Measurements from ENCODE around the gene SV2A.

SV2A gene

DNA sequence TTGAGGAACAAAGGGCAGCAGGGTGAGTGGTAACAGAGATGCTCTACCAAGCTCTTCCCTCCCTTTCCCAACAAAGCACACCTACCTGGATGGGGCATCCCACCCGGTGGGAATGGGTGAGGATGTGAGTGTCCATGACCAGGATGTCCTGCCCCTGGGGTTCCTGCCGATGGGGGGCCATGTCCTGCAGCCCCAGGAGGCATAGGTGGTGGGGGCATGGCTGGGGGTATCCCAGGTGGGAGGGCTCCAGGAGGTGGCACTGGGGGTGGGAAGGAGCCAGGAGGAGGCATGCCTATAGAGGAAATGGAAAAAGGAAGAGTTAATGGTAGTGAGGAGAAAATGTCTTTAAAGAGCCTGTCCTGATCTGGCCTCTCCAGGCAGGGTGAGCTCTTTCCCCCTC is 8.1 kb upstream of the SV2A start:
- Histone ChIP-seq H4K20me1 (ENCODE audit: insufficient read depth, low read length) (peaks cover 26% of the 10 kb centered on the region), H3K4me3 (ENCODE audit: low read depth in 1 of 2, low read length in 2 of 2) (peak overlapping the region in 1 of 2 experiments; percentile 94; a peak in 2 of 4 replicates), H2AFZ (ENCODE audit: low read depth, low read length) (no peak overlapping the region), H3K27ac (ENCODE audit: low read length) (no peak overlapping the region), H3K4me1 (ENCODE audit: insufficient read depth, low read length) (peaks cover 37% of the 10 kb centered on the region), H3K9me3 (ENCODE audit: insufficient read depth, low read length, severe bottlenecking) (no peaks in the 10 kb centered on the region), H3K4me2 (ENCODE audit: insufficient read depth, low read length) (peak overlapping the region; percentile 78), H3K36me3 (ENCODE audit: insufficient read depth, low read length) (peaks cover 53% of the 10 kb centered on the region), H3K27me3 (ENCODE audit: insufficient read depth, low read length, poor library complexity) (no peaks in the 10 kb centered on the region), H3K79me2 (ENCODE audit: insufficient read depth, low read length) (peaks cover 33% of the 10 kb centered on the region), H3K9ac (ENCODE audit: low read depth, low read length) (peak overlapping the region; percentile 91; the same call in 1 of the 2 replicates)
- TF ChIP-seq, protein P1, sequence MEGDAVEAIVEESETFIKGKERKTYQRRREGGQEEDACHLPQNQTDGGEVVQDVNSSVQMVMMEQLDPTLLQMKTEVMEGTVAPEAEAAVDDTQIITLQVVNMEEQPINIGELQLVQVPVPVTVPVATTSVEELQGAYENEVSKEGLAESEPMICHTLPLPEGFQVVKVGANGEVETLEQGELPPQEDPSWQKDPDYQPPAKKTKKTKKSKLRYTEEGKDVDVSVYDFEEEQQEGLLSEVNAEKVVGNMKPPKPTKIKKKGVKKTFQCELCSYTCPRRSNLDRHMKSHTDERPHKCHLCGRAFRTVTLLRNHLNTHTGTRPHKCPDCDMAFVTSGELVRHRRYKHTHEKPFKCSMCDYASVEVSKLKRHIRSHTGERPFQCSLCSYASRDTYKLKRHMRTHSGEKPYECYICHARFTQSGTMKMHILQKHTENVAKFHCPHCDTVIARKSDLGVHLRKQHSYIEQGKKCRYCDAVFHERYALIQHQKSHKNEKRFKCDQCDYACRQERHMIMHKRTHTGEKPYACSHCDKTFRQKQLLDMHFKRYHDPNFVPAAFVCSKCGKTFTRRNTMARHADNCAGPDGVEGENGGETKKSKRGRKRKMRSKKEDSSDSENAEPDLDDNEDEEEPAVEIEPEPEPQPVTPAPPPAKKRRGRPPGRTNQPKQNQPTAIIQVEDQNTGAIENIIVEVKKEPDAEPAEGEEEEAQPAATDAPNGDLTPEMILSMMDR (IDR thresholded peaks at IDR 0.05; ENCODE audit: borderline replicate concordance, extremely low read depth, low read length, poor library complexity, severe bottlenecking) = no peak
- ATAC-seq (ENCODE audit: insufficient read depth, low read depth) = no peak
- DNase-seq = no peak

DNA sequence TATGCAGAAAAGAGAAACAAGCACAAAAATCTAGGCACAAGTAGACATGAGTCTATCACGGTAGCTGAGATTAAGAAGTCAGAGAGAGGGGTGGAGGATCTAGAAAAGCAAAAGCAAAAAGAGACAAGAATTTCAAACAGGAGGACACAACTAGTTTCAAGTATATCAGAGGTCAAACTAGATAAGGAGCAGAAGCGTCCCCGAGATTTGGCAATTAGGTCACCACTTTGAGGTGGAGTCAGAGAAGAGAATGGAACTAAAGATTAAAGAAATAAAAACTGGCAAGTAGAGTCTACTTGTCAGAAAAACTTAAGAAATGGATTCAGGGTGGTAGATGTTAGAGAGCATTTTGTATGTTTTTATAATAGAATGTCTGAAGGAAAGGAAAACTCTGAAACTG is 7.7 kb upstream of the SV2A start:
- Histone ChIP-seq H3K79me2 (ENCODE audit: insufficient read depth, low read length) (peaks cover 33% of the 10 kb centered on the region), H3K4me3 (ENCODE audit: low read depth in 1 of 2, low read length in 2 of 2) (0 out of 4 replicates have a peak overlapping the region, but pooled peaks of 1 of the 2 experiments have one; percentile 94), H3K9me3 (ENCODE audit: insufficient read depth, low read length, severe bottlenecking) (no peaks in the 10 kb centered on the region), H3K9ac (ENCODE audit: low read depth, low read length) (no peak overlapping the region), H3K27ac (ENCODE audit: low read length) (no peak overlapping the region), H3K4me2 (ENCODE audit: insufficient read depth, low read length) (peak overlapping the region; percentile 78; the same call in 1 of the 2 replicates), H3K4me1 (ENCODE audit: insufficient read depth, low read length) (peaks cover 37% of the 10 kb centered on the region), H4K20me1 (ENCODE audit: insufficient read depth, low read length) (peaks cover 26% of the 10 kb centered on the region), H3K27me3 (ENCODE audit: insufficient read depth, low read length, poor library complexity) (no peaks in the 10 kb centered on the region), H2AFZ (ENCODE audit: low read depth, low read length) (no peak overlapping the region), H3K36me3 (ENCODE audit: insufficient read depth, low read length) (peaks cover 53% of the 10 kb centered on the region)
- ATAC-seq (ENCODE audit: insufficient read depth, low read depth) (no peak), DNase-seq (no peak)
- TF ChIP-seq, protein P1 (IDR thresholded peaks at IDR 0.05; ENCODE audit: borderline replicate concordance, extremely low read depth, low read length, poor library complexity, severe bottlenecking) = no peak
- TF ChIP-seq EZH2 (IDR thresholded peaks at IDR 0.05; ENCODE audit: borderline replicate concordance, low read depth, low read length, severe bottlenecking) = no peak

DNA sequence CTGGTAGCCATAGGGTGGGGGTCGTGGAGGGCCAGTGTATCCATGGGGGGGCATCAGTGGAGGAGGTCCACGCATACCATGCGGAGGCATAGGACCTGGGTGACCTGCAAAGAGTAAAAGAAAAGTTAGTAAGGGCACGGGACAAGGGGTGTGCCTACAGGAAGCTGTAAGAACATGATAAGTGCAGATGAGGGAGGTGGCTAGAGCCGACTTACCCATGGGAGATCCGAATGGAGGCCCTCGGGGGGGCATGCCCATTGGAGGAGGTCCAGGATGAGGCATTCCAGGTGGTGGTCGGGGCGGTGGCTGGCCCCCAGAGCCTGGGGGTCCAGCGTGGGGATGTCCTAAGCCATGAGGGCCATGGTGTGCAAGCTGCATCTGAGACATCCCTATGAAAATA is 6.0 kb upstream of the SV2A start:
- Histone ChIP-seq H3K9me3 (ENCODE audit: insufficient read depth, low read length, severe bottlenecking) (no peaks in the 10 kb centered on the region), H3K27me3 (ENCODE audit: insufficient read depth, low read length, poor library complexity) (no peaks in the 10 kb centered on the region), H3K9ac (ENCODE audit: low read depth, low read length) (no peak overlapping the region), H4K20me1 (ENCODE audit: insufficient read depth, low read length) (peaks cover 26% of the 10 kb centered on the region), H3K4me1 (ENCODE audit: insufficient read depth, low read length) (peaks cover 32% of the 10 kb centered on the region), H3K36me3 (ENCODE audit: insufficient read depth, low read length) (peaks cover 53% of the 10 kb centered on the region), H3K27ac (ENCODE audit: low read length) (no peak overlapping the region), H3K4me2 (ENCODE audit: insufficient read depth, low read length) (no peak overlapping the region), H2AFZ (ENCODE audit: low read depth, low read length) (no peak overlapping the region), H3K79me2 (ENCODE audit: insufficient read depth, low read length) (peaks cover 33% of the 10 kb centered on the region), H3K4me3 (ENCODE audit: low read depth in 1 of 2, low read length in 2 of 2) (no peak overlapping the region)
- no peak for DNase-seq
- no peak for TF ChIP-seq EZH2 (IDR thresholded peaks at IDR 0.05; ENCODE audit: borderline replicate concordance, low read depth, low read length, severe bottlenecking)
- TF ChIP-seq, protein P1 (IDR thresholded peaks at IDR 0.05; ENCODE audit: borderline replicate concordance, extremely low read depth, low read length, poor library complexity, severe bottlenecking) = no peak
- no peak for ATAC-seq (ENCODE audit: insufficient read depth, low read depth)

DNA sequence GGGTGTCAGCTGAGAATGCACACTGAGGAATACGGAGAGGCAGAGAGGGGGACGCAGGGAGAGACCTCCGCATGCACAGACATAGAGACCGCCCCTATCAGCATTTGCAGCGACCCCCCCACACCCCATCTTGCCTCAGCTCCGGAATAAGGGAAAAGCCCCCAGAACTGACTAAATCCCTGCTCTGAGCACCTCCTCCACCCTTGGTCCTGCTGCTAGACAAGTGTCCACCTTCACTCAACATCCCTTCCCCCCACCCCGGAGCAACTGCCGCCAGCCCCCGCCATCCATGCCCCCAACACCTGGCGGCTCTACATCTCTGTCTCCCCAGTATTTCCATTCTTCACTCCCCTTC is 769 bp downstream of the SV2A start:
- no peak for DNase-seq
- Histone ChIP-seq H3K27ac (ENCODE audit: low read length) (peak overlapping the region; percentile 82), H3K4me3 (ENCODE audit: low read depth in 1 of 2, low read length in 2 of 2) (peak overlapping the region; percentile 67 to 82; a peak in 3 of 4 replicates), H3K4me1 (ENCODE audit: insufficient read depth, low read length) (peaks cover 39% of the 10 kb centered on the region), H4K20me1 (ENCODE audit: insufficient read depth, low read length) (no peaks in the 10 kb centered on the region), H3K79me2 (ENCODE audit: insufficient read depth, low read length) (peaks cover 34% of the 10 kb centered on the region), H2AFZ (ENCODE audit: low read depth, low read length) (peak overlapping the region; percentile 85; the same call in 1 of the 2 replicates), H3K27me3 (ENCODE audit: insufficient read depth, low read length, poor library complexity) (no peaks in the 10 kb centered on the region), H3K9ac (ENCODE audit: low read depth, low read length) (peak overlapping the region; percentile 79), H3K4me2 (ENCODE audit: insufficient read depth, low read length) (peak overlapping the region; percentile 74), H3K9me3 (ENCODE audit: insufficient read depth, low read length, severe bottlenecking) (no peaks in the 10 kb centered on the region), H3K36me3 (ENCODE audit: insufficient read depth, low read length) (peaks cover 24% of the 10 kb centered on the region)
- TF ChIP-seq, protein P1 (IDR thresholded peaks at IDR 0.05; ENCODE audit: borderline replicate concordance, extremely low read depth, low read length, poor library complexity, severe bottlenecking) = no peak
- TF ChIP-seq EZH2 (IDR thresholded peaks at IDR 0.05; ENCODE audit: borderline replicate concordance, low read depth, low read length, severe bottlenecking) = no peak
- no peak for ATAC-seq (ENCODE audit: insufficient read depth, low read depth)
